Upper lobe of left lung (tissue), 4 donors: ENCODE measurements around the gene CLPTM1L.

Source experiments
- CTCF ChIP-seq, 6 experiments: fragments of 450-650 bp in 4 of 6; fragments of 200-600 bp in 2 of 6; sonication (generic) in 2 of 6; IDR thresholded peaks; one replicate each; pipeline ENCODE4 v1.5.1; 2016 to 2019; ENCODE audit warnings: antibody characterized with exemption in 6 of 6
- POLR2A ChIP-seq, 4 donors: fragments of 450-650 bp; IDR thresholded peaks; one replicate each; pipeline ENCODE4 v1.5.1; 2016 to 2017; ENCODE audit warnings: antibody characterized with exemption in 4 of 4, mild to moderate bottlenecking in 2 of 4

- no peak for TF ChIP-seq POLR2A (IDR thresholded peaks at IDR 0.05)
- no peak for TF ChIP-seq CTCF (IDR thresholded peaks at IDR 0.05)
These were observed 19.6 kb downstream of the CLPTM1L start for GRCh38 chr5:1325191-1325741.
